Activated T-helper 1 cell treated with Interleukin-2 at 50 U/mL for 16 hours (primary cell): Measurements from ENCODE around the gene CCDC191.

Experiments used
- DNase-seq: peaks from one replicate; pipeline ENCODE4 v3.0.0-alpha.2; 2020; ENCODE audit warnings: low read depth

The CCDC191 gene

GRCh38 chr3:114060906-114061655, 4.8 kb upstream of the CCDC191 start:
- no peak for DNase-seq

- no peak for DNase-seq
Observed at GRCh38 chr3:114058646-114059045, 2.3 kb upstream of the CCDC191 start.

- no peak for DNase-seq
Observed at GRCh38 chr3:114057011-114057347, 653 bp upstream of the CCDC191 start.

GRCh38 chr3:114052216-114052615, 4.1 kb downstream of the CCDC191 start:
- no peak for DNase-seq

- no peak for DNase-seq
Observed at GRCh38 chr3:114043205-114043604, 13.1 kb downstream of the CCDC191 start.

- no peak for DNase-seq
Observed at GRCh38 chr3:114035896-114036295, 20.4 kb downstream of the CCDC191 start.

- no peak for DNase-seq
Observed at GRCh38 chr3:114034787-114035545, 21.4 kb downstream of the CCDC191 start.

- DNase-seq = no peak
Observed at GRCh38 chr3:114034211-114034610, 22.1 kb downstream of the CCDC191 start.

GRCh38 chr3:114033721-114034120, 22.6 kb downstream of the CCDC191 start:
- no peak for DNase-seq

GRCh38 chr3:114026331-114026730, 30.0 kb downstream of the CCDC191 start:
- DNase-seq = no peak

GRCh38 chr3:114025451-114025850, 30.9 kb downstream of the CCDC191 start:
- DNase-seq = no peak

- DNase-seq = no peak
Observed at GRCh38 chr3:114022145-114022802, 34.1 kb downstream of the CCDC191 start.

- no peak for DNase-seq
Observed at GRCh38 chr3:114020907-114021306, 35.4 kb downstream of the CCDC191 start.

- DNase-seq = no peak
Observed at GRCh38 chr3:114019486-114019885, 36.8 kb downstream of the CCDC191 start.

GRCh38 chr3:114014211-114014610, 42.1 kb downstream of the CCDC191 start:
- DNase-seq = no peak

GRCh38 chr3:114011059-114011797, 45.1 kb downstream of the CCDC191 start:
- DNase-seq = no peak

- DNase-seq = no peak
Observed at GRCh38 chr3:114005481-114005880, 50.8 kb downstream of the CCDC191 start.

- no peak for DNase-seq
Observed at GRCh38 chr3:113985541-113985940, 70.8 kb downstream of the CCDC191 start.

GRCh38 chr3:113983544-113983943, 72.8 kb downstream of the CCDC191 start:
- DNase-seq = no peak

GRCh38 chr3:113981803-113982202, 74.5 kb downstream of the CCDC191 start:
- no peak for DNase-seq

GRCh38 chr3:113979916-113980315, 76.4 kb downstream of the CCDC191 start:
- no peak for DNase-seq

- DNase-seq = no peak
Observed at GRCh38 chr3:113977822-113978221, 78.5 kb downstream of the CCDC191 start.
